Erythroblast (primary cell): ENCODE results near the gene SORCS3.

Experiments
- GATA1 ChIP-seq: IDR thresholded peaks from 2 replicates; pipeline ENCODE4 v1.6.1; 2011; ENCODE audit warnings: low read depth, mild to moderate bottlenecking, control low read depth, low read length, moderate library complexity
- POLR2A ChIP-seq: IDR thresholded peaks from 2 replicates; pipeline ENCODE4 v1.6.1; 2011; ENCODE audit warnings: mild to moderate bottlenecking, low read length

GRCh38 chr10:104731192-104731591 lies 90.1 kb downstream of the SORCS3 start:
- TF ChIP-seq POLR2A (no peak), GATA1 (no peak)
